OCI-LY3 (cell line): ENCODE results near the gene JAZF1.

Source experiments
- H2AFZ ChIP-seq: fragments of 200-600, 300-600 bp; shearing (Covaris generic); 2 replicates; pipeline ENCODE4 v1.6.0; 2014; ENCODE audit warnings: antibody characterized with exemption, low read depth, low read length
- H3K27ac ChIP-seq: fragments of 200-600, 300-600 bp; sonication (generic); 2 replicates; pipeline ENCODE4 v1.5.1; 2014; ENCODE audit warnings: mild to moderate bottlenecking, low read length, moderate library complexity, mixed read lengths
- H3K27me3 ChIP-seq: fragments of 200-600, 300-600 bp; sonication (generic); 2 replicates; pipeline ENCODE4 v1.6.1; 2014; ENCODE audit warnings: low read depth, low read length, mixed read lengths
- H3K36me3 ChIP-seq: fragments of 200-600, 300-600 bp; sonication (generic); replicated peaks from 2 replicates; pipeline ENCODE3; 2014; ENCODE audit warnings: low read depth, low read length, mixed read lengths
- H3K4me1 ChIP-seq: fragments of 300-600, 200-600 bp; sonication (generic); 2 replicates; pipeline ENCODE4 v1.6.1; 2014; ENCODE audit warnings: low read length, mixed read lengths
- H3K4me2 ChIP-seq: fragments of 200-600, 300-600 bp; sonication (generic); 2 replicates; pipeline ENCODE4 v1.6.1; 2014; ENCODE audit warnings: low read length, mixed read lengths
- H3K4me3 ChIP-seq: fragments of 300-600, 200-600 bp; sonication (generic); 2 replicates; pipeline ENCODE4 v1.5.1; 2014; ENCODE audit warnings: antibody characterized with exemption, mild to moderate bottlenecking, low read length, moderate library complexity
- H3K79me2 ChIP-seq: fragments of 300-600, 200-600 bp; shearing (Covaris generic); 2 replicates; pipeline ENCODE4 v1.6.1; 2014; ENCODE audit warnings: mild to moderate bottlenecking, low read length, mixed read lengths
- H3K9ac ChIP-seq: fragments of 300-600, 200-600 bp; shearing (Covaris generic); 2 replicates; pipeline ENCODE4 v1.6.0; 2014; ENCODE audit warnings: mild to moderate bottlenecking, low read length, moderate library complexity
- H3K9me3 ChIP-seq: fragments of 200-600, 300-600 bp; shearing (Covaris generic); 2 replicates; pipeline ENCODE4 v1.6.1; 2014; ENCODE audit warnings: low read length, mixed read lengths; ENCODE audit not compliant: insufficient read depth
- H4K20me1 ChIP-seq: fragments of 200-600, 300-600 bp; sonication (generic); 2 replicates; pipeline ENCODE4 v1.6.1; 2016; ENCODE audit warnings: low read length, mixed read lengths; ENCODE audit not compliant: insufficient read depth
- CTCF ChIP-seq: fragments of 200-600, 300-600 bp; sonication (generic); IDR thresholded peaks from 2 replicates; pipeline ENCODE4 v1.5.1; 2014; ENCODE audit warnings: antibody characterized with exemption, low read length, low read depth
- EZH2phosphoT487 ChIP-seq: fragments of 200-600 bp; shearing (Covaris generic); IDR thresholded peaks from 2 replicates; pipeline ENCODE4 v1.6.1; 2018; ENCODE audit warnings: antibody characterized with exemption, mixed run types, low read depth

The JAZF1 gene

GRCh38 chr7:27997188-27997707 lies 183.3 kb downstream of the JAZF1 start:
- Histone ChIP-seq H3K27ac (no peak overlapping the region), H3K4me2 (no peak overlapping the region), H3K9ac (no peak overlapping the region), H3K4me1 (no peaks in the 10 kb centered on the region), H4K20me1 (peaks cover 2% of the 10 kb centered on the region; the same call in 1 of the 2 replicates), H3K36me3 (no peaks in the 10 kb centered on the region), H3K9me3 (no peaks in the 10 kb centered on the region), H2AFZ (no peak overlapping the region), H3K79me2 (no peaks in the 10 kb centered on the region), H3K4me3 (no peak overlapping the region), H3K27me3 (no peaks in the 10 kb centered on the region)
- no peak for TF ChIP-seq CTCF

GRCh38 chr7:27996141-27996540 lies 184.5 kb downstream of the JAZF1 start:
- no peaks in the 10 kb centered on the region for H3K79me2 ChIP-seq
- H3K27ac ChIP-seq = no peak overlapping the region
- H3K36me3 ChIP-seq = no peaks in the 10 kb centered on the region
- peaks cover 2% of the 10 kb centered on the region; the same call in 1 of the 2 replicates for H4K20me1 ChIP-seq
- H3K4me1 ChIP-seq = no peaks in the 10 kb centered on the region; the same call in 1 of the 2 replicates
- H3K9me3 ChIP-seq = no peaks in the 10 kb centered on the region
- H2AFZ ChIP-seq = no peak overlapping the region
- no peak overlapping the region for H3K4me3 ChIP-seq
- no peak overlapping the region for H3K4me2 ChIP-seq
- H3K27me3 ChIP-seq = no peaks in the 10 kb centered on the region
- TF ChIP-seq CTCF = no peak
- TF ChIP-seq EZH2phosphoT487 = no peak
- H3K9ac ChIP-seq = no peak overlapping the region

- Histone ChIP-seq H2AFZ (no peak overlapping the region), H3K27ac (no peak overlapping the region), H4K20me1 (peaks cover 2% of the 10 kb centered on the region; the same call in 1 of the 2 replicates), H3K9me3 (no peaks in the 10 kb centered on the region), H3K4me2 (no peak overlapping the region), H3K4me3 (no peak overlapping the region), H3K9ac (no peak overlapping the region), H3K27me3 (no peaks in the 10 kb centered on the region), H3K79me2 (no peaks in the 10 kb centered on the region), H3K4me1 (no peaks in the 10 kb centered on the region; the same call in 1 of the 2 replicates), H3K36me3 (no peaks in the 10 kb centered on the region)
- TF ChIP-seq CTCF (no peak), EZH2phosphoT487 (no peak)
These were observed 185.4 kb downstream of the JAZF1 start for GRCh38 chr7:27995228-27995627.

GRCh38 chr7:27994639-27995038 lies 186.0 kb downstream of the JAZF1 start:
- H3K4me2 ChIP-seq = no peak overlapping the region
- H3K4me3 ChIP-seq = no peak overlapping the region
- no peaks in the 10 kb centered on the region for H3K79me2 ChIP-seq
- H3K36me3 ChIP-seq = no peaks in the 10 kb centered on the region
- H3K9me3 ChIP-seq = no peaks in the 10 kb centered on the region
- peaks cover 2% of the 10 kb centered on the region; the same call in 1 of the 2 replicates for H4K20me1 ChIP-seq
- no peak overlapping the region for H3K27ac ChIP-seq
- H3K9ac ChIP-seq = no peak overlapping the region
- TF ChIP-seq EZH2phosphoT487 (no peak), CTCF (no peak)
- no peaks in the 10 kb centered on the region for H3K27me3 ChIP-seq
- H3K4me1 ChIP-seq = no peaks in the 10 kb centered on the region; the same call in 1 of the 2 replicates
- H2AFZ ChIP-seq = no peak overlapping the region
